ENCODE results near the gene TTLL11. TPM values are rescaled to one million over a fixed set of nuclear protein-coding genes. Genes with fewer than 3 reads are reported as not detected.

TTLL11 gene
- total RNA-seq, 4 donors from 2014 or later = 9.1 to 47.4 (median 11.3) TPM

DNA sequence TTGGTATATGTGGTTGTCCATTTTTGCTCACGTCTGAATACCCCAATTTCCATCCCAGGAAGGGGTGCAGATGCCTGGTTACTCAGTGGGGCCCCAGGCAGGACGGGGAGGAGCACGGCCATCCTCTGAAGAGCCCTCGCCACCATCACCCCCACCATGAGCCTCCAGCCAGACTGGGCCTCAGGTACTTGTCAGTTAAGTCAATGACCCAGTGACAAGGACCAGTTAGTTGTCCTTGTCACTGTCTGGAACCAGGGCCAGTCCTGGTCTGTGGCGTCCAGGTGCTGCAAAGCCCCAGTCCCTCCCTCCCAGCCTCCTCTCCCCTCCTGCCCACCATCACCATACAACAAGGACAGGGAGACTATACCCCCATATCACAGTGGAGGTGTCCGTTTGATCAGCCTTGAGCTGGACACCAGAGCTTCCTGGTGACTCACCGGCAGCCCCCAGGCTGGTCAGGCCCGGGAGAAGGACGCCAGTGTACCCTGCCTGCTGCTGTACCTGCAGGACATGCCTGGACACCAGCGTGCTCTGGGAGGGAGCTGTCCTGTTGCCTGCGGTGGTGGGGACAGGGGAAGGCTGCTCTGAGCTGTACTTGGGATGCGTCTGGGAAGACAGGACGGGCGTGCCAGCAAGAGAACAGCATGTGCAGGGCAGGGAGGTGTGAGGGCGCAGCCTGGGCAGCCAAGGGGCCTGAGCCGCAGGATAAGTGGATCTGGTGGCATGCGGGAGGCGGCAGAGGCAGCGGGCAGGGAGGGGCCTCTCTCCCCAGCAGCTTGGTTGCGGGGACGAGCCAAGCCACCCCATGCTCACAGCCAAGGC lies 32.6 kb upstream of the TTLL11 start:
- no peak overlapping the region for H3K27ac ChIP-seq
- intact Hi-C loops (cut with DNase I; ENCODE audit: low total_unique reads) = loop anchor here (1.0 to 10.0 kb wide), 2 partner anchors 223 to 329 kb away; no protein-coding TSS in a partner anchor

DNA sequence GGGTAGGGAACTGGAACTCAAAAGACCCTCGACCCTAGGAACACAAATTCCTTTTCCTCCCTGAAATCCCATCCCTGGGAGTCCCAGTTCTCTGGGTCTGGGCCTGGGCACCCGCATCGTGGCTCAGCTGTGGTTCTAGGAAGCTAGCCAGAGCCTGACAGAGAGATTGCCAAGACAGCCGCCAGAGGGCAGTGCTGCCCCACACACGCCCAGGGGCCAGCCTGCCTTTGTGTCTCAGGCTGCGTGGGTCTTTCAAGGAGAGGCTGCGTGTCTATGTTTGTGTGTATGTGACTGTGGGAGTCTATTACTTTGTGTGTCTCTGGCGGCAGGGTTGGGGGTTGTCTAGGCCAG lies 32.0 kb upstream of the TTLL11 start:
- intact Hi-C loops (cut with DNase I; ENCODE audit: low total_unique reads) = loop anchor here (1.0 to 10.0 kb wide), 2 partner anchors 223 to 330 kb away; no protein-coding TSS in a partner anchor
- no peak overlapping the region for H3K4me3 ChIP-seq
- H3K9me3 ChIP-seq = no peaks in the 10 kb centered on the region
- DNase-seq = peak; percentile 81
- peaks cover 0 to 15% (median 8%) of the 10 kb centered on the region in 4 donors for H3K4me1 ChIP-seq
- in situ Hi-C loops (cut with MboI; ENCODE audit: low pct_ligation_motif_present in 1 of 4, low pct_unique_long_range_greater_than_20kb in 1 of 4, low sequenced_read_pairs in 3 of 4) = loop anchor here in 3 of 4 donors (10.0 to 25.0 kb wide), 4 partner anchors 220 to 337 kb away; no protein-coding TSS in a partner anchor
- H3K27me3 ChIP-seq = peaks cover 34% of the 10 kb centered on the region
- H3K27ac ChIP-seq = no peak overlapping the region
- TF ChIP-seq POLR2AphosphoS5 (IDR thresholded peaks at IDR 0.05) = no peak
- TF ChIP-seq, protein P1, sequence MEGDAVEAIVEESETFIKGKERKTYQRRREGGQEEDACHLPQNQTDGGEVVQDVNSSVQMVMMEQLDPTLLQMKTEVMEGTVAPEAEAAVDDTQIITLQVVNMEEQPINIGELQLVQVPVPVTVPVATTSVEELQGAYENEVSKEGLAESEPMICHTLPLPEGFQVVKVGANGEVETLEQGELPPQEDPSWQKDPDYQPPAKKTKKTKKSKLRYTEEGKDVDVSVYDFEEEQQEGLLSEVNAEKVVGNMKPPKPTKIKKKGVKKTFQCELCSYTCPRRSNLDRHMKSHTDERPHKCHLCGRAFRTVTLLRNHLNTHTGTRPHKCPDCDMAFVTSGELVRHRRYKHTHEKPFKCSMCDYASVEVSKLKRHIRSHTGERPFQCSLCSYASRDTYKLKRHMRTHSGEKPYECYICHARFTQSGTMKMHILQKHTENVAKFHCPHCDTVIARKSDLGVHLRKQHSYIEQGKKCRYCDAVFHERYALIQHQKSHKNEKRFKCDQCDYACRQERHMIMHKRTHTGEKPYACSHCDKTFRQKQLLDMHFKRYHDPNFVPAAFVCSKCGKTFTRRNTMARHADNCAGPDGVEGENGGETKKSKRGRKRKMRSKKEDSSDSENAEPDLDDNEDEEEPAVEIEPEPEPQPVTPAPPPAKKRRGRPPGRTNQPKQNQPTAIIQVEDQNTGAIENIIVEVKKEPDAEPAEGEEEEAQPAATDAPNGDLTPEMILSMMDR (IDR thresholded peaks at IDR 0.05) = peak; percentile 90 to 95 (median 92)
- no peaks in the 10 kb centered on the region for H3K36me3 ChIP-seq
- WGBS, 2 donors (ENCODE audit: low coverage in 1 of 2) = 1% methylated on average over 8 of the region's 8 CpGs; no CpG with 5 or more reads in 1 of the 2 donors

More for the DNA sequence above, 32.6 kb upstream of the TTLL11 start:
- Histone ChIP-seq H3K4me1 (peaks cover 0 to 15% (median 8%) of the 10 kb centered on the region in 4 donors), H3K36me3 (no peaks in the 10 kb centered on the region), H3K9me3 (no peaks in the 10 kb centered on the region), H3K4me3 (peak overlapping the region in 2 of 4 donors; percentile 19 to 34), H3K27me3 (peaks cover 34% of the 10 kb centered on the region)
- DNase-seq = no peak
- in situ Hi-C loops (cut with MboI; ENCODE audit: low pct_ligation_motif_present in 1 of 4, low pct_unique_long_range_greater_than_20kb in 1 of 4, low sequenced_read_pairs in 3 of 4) = loop anchor here in 3 of 4 donors (10.0 to 25.0 kb wide), 4 partner anchors 219 to 337 kb away; no protein-coding TSS in a partner anchor
- 37% methylated on average over 19 of the region's 21 CpGs; no CpG with 5 or more reads in 1 of the 2 donors for WGBS, 2 donors (ENCODE audit: low coverage in 1 of 2)
- no peak for TF ChIP-seq POLR2AphosphoS5 (IDR thresholded peaks at IDR 0.05)
- TF ChIP-seq EP300 (IDR thresholded peaks at IDR 0.05; ENCODE audit: low read depth) = no peak
- TF ChIP-seq, protein P1 (IDR thresholded peaks at IDR 0.05) = peak in 1 of 5 experiments; percentile 7
- TF ChIP-seq POLR2A (IDR thresholded peaks at IDR 0.05) = no peak

DNA sequence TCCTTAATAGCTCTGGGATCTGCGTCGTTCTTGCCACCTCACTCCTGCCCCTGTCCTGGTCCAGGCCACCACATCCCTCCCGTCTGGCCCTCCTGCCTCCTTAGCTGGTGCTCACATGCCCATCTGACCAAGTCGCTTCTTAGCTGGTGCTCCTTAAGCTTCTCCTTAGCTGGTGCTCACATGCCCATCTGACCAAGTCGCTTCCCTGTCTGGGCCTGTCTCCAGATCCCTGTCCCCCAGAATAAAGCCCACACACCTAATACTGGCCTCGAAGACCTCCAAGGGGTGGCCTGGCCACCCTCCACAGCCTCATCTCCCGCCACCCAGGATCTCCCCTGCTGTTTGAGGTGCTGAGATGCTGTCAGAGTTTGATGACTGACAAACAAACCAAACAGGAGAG lies 31.4 kb upstream of the TTLL11 start:
- in situ Hi-C loops (cut with MboI; ENCODE audit: low pct_ligation_motif_present in 1 of 4, low pct_unique_long_range_greater_than_20kb in 1 of 4, low sequenced_read_pairs in 3 of 4) (loop anchor here (5.0 to 25.0 kb wide), 6 partner anchors 220 to 688 kb away; partner anchors contain the start of gene OR1K1 (in 4 of the 4)), intact Hi-C loops (cut with DNase I; ENCODE audit: low total_unique reads) (loop anchor here (10.0 kb wide), 1 partner anchor 330 kb away; no protein-coding TSS in a partner anchor)
- DNase-seq = no peak
- Histone ChIP-seq H3K4me3 (no peak overlapping the region), H3K27me3 (peaks cover 34% of the 10 kb centered on the region), H3K9me3 (no peaks in the 10 kb centered on the region), H3K36me3 (no peaks in the 10 kb centered on the region), H3K4me1 (peaks cover 0 to 15% (median 8%) of the 10 kb centered on the region in 4 donors), H3K27ac (no peak overlapping the region)
- TF ChIP-seq EP300 (IDR thresholded peaks at IDR 0.05; ENCODE audit: low read depth) (no peak), POLR2A (IDR thresholded peaks at IDR 0.05) (no peak)
- TF ChIP-seq, protein P1 (IDR thresholded peaks at IDR 0.05) = no peak
- 70% methylated on average over 7 of the region's 7 CpGs; no CpG with 5 or more reads in 1 of the 2 donors for WGBS, 2 donors (ENCODE audit: low coverage in 1 of 2)

DNA sequence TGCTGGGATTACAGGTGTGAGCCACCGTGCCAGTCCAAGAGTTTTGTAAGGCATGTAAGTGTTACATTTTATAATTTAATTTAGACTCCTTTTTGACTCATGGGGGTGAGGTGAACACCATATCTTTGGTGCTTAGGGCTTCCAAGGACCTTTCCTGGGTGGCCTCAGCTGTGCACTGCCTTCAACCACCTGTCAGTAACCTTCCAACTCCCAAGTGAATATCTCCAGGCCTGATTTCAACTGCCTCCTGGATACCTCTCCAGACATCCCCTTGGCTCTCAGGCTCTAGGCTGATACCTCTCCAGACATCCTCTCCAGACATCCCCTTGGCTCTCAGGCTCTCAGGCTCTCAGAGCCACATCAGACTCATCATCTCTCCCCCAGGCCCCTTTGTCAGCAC lies 30.9 kb upstream of the TTLL11 start:
- intact Hi-C loops (cut with DNase I; ENCODE audit: low total_unique reads) (loop anchor here (10.0 kb wide), 1 partner anchor 331 kb away; no protein-coding TSS in a partner anchor), in situ Hi-C loops (cut with MboI; ENCODE audit: low pct_ligation_motif_present in 1 of 4, low pct_unique_long_range_greater_than_20kb in 1 of 4, low sequenced_read_pairs in 3 of 4) (loop anchor here (5.0 to 25.0 kb wide), 6 partner anchors 221 to 688 kb away; partner anchors contain the start of gene OR1K1 (in 4 of the 4))
- DNase-seq = no peak
- 79% methylated on average over 1 of the region's 1 CpG; no CpG with 5 or more reads in 1 of the 2 donors for WGBS, 2 donors (ENCODE audit: low coverage in 1 of 2)
- H3K4me3 ChIP-seq = no peak overlapping the region
- H3K27ac ChIP-seq = no peak overlapping the region
- TF ChIP-seq POLR2AphosphoS5 (IDR thresholded peaks at IDR 0.05) (no peak), POLR2A (IDR thresholded peaks at IDR 0.05) (no peak), EP300 (IDR thresholded peaks at IDR 0.05; ENCODE audit: low read depth) (no peak)
- TF ChIP-seq, protein P1 (IDR thresholded peaks at IDR 0.05) = no peak
- peaks cover 0 to 15% (median 8%) of the 10 kb centered on the region in 4 donors for H3K4me1 ChIP-seq
- H3K36me3 ChIP-seq = no peaks in the 10 kb centered on the region
- H3K9me3 ChIP-seq = no peaks in the 10 kb centered on the region
- H3K27me3 ChIP-seq = peaks cover 34% of the 10 kb centered on the region

Measured in transverse colon (tissue), 4 donors.